HAP-1 (cell line): ENCODE results near the gene MLXIP.

Experiments
- DNase-seq, 2 experiments: peaks; one replicate each; pipeline ENCODE4 v3.0.0-alpha.2; 2016 to 2020; ENCODE audit warnings: low spot score in 2 of 2
- H3K27me3 ChIP-seq: fragments of 250-450 bp; sonication (Bioruptor Pico); 2 replicates; pipeline ENCODE4 v1.5.1; 2020; ENCODE audit warnings: low read depth, mild to moderate bottlenecking, moderate library complexity
- H3K36me3 ChIP-seq: fragments of 250-450 bp; sonication (Bioruptor Pico); replicated peaks from 2 replicates; pipeline ENCODE4 v1.5.1; 2020; ENCODE audit warnings: mild to moderate bottlenecking
- H3K4me1 ChIP-seq: fragments of 250-450 bp; sonication (Bioruptor Pico); 2 replicates; pipeline ENCODE4 v1.5.1; 2020; ENCODE audit warnings: mild to moderate bottlenecking
- H3K4me3 ChIP-seq: fragments of 250-450 bp; sonication (Bioruptor Pico); 2 replicates; pipeline ENCODE4 v1.5.1; 2020; ENCODE audit warnings: mild to moderate bottlenecking, moderate library complexity
- H3K9me3 ChIP-seq: fragments of 250-450 bp; sonication (Bioruptor Pico); 2 replicates; pipeline ENCODE4 v1.5.1; 2020; ENCODE audit warnings: mild to moderate bottlenecking, moderate library complexity
- in situ Hi-C: fragments of 300-500 bp; cut with MboI; formaldehyde crosslinking; loops from 3 replicates; pipeline ENCODE4 v1.14.3; 2020; ENCODE audit warnings: low sequenced_read_pairs, inconsistent platforms, mixed read lengths

The MLXIP gene

DNA sequence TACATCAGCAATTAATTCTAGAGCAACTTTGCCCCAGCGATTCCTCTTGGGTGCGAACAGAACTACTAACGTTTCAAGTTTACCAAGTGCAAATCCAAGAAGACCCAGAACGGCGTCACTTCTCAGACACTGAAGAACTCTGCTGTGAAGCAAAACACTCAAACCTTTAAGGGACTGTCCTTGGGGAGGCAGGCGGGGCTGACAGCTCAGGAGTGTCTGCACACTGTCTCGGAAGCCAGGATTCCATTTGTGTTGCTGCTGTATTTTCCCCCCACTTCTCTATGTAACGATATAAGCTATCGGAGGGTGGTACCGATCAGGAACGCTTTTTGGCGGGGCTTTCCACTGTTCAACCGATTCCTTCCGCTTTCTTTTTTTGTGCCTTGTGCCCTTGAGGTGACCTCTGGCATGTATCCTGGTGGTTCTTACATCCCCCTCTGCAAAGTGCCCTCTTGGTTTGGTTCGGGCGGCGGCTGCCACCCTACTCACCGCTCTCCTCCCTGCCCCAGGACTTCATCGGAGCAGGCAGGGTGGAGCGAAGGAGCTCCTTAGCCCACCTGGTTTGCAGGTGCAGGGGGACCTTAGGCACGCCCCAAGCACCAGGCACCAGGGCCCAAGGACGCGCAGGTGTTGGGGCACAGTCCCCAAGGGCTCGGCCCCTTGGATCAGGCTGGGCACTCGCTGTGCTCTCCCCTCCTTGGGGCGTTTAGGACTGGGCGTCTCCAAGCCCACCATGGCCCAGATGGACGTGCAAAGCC, 19.2 kb upstream of the MLXIP start:
- Histone ChIP-seq H3K27me3 (no peaks in the 10 kb centered on the region), H3K36me3 (peaks cover 46% of the 10 kb centered on the region), H3K9me3 (no peaks in the 10 kb centered on the region), H3K4me3 (no peak overlapping the region), H3K4me1 (peaks cover 8% of the 10 kb centered on the region)
- no peak for DNase-seq
- in situ Hi-C loops, result loop anchor here (5.0 to 10.0 kb wide), 2 partner anchors 63 to 135 kb away; no protein-coding TSS in a partner anchor

DNA sequence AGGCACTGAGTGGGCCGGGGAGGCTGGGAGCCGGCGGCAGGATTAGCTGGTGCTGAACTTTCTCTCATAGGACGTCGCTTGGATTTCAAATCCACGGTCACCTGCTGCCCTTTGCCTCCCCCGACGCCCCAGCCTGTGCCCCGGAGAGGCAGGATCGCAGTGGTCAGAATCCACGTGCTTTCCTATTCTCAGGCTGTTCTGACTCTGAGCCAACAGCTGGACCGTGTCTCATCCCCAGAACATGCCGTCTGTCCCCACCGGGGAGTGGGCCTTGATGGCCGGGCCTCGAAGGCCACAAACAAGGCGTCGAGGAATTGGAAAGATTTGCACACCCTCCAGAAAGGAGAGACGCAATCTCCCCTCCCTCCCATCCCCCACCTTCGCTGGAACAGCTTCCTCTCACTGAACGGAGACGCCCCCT, 18.5 kb upstream of the MLXIP start:
- H3K4me1 ChIP-seq, result peaks cover 15% of the 10 kb centered on the region
- in situ Hi-C loops, result no loop called here
- H3K9me3 ChIP-seq, result no peaks in the 10 kb centered on the region
- peaks cover 41% of the 10 kb centered on the region for H3K36me3 ChIP-seq
- DNase-seq, result no peak
- H3K27me3 ChIP-seq, result no peaks in the 10 kb centered on the region
- H3K4me3 ChIP-seq, result no peak overlapping the region

DNA sequence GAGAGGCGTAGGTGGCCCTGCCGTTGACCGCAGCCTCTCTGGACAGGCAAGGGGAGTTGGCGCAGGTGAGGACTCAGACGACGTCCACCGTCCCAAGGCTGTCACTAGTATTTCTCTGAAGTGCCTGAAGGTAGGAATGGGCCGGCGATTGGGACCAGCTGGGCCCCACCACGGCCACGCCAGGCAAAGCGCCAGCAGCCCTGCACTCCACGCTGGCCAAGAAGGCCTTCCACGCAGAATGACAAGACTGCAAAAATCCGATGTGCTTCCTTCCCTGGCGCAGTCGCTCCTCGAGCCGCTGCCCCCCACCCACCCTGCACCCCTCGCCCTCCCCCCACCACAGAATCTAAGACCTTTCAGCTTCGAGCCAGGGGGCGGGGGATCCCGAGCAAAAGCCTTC, 17.3 kb upstream of the MLXIP start:
- no peak for DNase-seq
- H3K27me3 ChIP-seq, result no peaks in the 10 kb centered on the region
- no peak overlapping the region for H3K4me3 ChIP-seq
- H3K36me3 ChIP-seq, result peaks cover 29% of the 10 kb centered on the region
- no peaks in the 10 kb centered on the region for H3K9me3 ChIP-seq
- H3K4me1 ChIP-seq, result peaks cover 22% of the 10 kb centered on the region
- in situ Hi-C loops, result no loop called here

DNA sequence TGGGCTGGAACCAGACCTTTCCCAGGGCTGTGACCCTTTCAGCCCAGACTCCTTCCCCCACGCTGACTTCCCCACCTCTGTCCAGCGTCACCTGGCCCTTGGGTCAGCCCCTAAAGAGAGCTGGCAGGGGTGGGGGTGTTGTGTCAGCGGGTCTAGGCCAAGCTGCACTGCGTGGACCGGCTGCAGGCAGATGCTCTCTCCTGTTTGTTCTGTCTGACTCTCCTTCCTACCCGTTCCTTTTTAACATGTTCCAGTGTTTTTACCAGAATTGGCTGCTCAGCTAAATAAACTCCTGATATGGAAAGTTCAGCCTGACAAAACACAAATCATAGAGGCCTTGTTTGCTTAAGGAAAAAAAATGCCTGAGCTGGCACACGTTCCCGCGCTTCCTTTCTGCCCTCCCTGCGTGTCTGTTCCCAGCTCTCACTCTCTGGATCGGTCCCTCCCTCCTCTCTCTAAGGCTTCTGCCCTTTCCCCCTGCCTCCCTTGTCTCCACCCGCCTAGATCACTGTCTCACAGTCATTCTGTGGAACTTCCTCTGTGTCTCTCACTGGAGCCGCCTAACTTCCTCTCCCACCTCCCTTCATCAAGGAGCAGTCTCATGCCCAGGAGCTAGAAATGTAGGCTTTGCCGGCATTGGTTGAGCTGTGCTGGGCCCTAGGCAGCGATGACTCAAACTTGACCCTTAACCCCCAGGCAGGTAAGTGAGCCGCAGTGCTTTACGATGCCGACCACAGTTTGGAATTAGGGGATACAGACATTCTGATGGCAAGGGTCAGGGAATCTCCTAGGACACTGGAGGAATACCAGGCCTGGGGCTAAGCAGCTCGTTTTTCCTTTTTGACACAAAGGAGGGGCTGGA, 15.5 kb upstream of the MLXIP start:
- H3K36me3 ChIP-seq, result peaks cover 16% of the 10 kb centered on the region
- no peaks in the 10 kb centered on the region for H3K9me3 ChIP-seq
- no peak overlapping the region for H3K4me3 ChIP-seq
- DNase-seq, result no peak
- peaks cover 22% of the 10 kb centered on the region for H3K4me1 ChIP-seq
- in situ Hi-C loops, result no loop called here
- H3K27me3 ChIP-seq, result no peaks in the 10 kb centered on the region

DNA sequence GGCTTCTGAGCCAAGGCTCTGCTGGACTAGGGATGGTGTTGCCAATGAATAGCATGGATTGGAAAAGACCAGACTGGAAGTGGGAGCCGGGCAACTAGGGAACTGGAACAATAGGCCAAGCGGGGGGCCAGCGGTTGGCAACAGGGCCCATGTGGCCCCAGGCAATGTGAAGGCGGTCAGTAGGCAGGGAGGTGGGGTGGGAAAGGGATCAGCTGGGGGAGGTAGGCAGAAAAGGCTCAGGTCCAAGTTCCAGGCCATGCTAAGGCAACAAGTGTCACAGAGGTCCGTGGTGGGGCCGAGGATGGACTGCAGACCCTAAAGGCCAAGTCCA, 14.9 kb upstream of the MLXIP start:
- H3K36me3 ChIP-seq, result peaks cover 16% of the 10 kb centered on the region
- peaks cover 22% of the 10 kb centered on the region for H3K4me1 ChIP-seq
- H3K4me3 ChIP-seq, result no peak overlapping the region
- in situ Hi-C loops, result no loop called here
- no peaks in the 10 kb centered on the region for H3K9me3 ChIP-seq
- no peaks in the 10 kb centered on the region for H3K27me3 ChIP-seq
- peak in 1 of 2 experiments; percentile 25 for DNase-seq

DNA sequence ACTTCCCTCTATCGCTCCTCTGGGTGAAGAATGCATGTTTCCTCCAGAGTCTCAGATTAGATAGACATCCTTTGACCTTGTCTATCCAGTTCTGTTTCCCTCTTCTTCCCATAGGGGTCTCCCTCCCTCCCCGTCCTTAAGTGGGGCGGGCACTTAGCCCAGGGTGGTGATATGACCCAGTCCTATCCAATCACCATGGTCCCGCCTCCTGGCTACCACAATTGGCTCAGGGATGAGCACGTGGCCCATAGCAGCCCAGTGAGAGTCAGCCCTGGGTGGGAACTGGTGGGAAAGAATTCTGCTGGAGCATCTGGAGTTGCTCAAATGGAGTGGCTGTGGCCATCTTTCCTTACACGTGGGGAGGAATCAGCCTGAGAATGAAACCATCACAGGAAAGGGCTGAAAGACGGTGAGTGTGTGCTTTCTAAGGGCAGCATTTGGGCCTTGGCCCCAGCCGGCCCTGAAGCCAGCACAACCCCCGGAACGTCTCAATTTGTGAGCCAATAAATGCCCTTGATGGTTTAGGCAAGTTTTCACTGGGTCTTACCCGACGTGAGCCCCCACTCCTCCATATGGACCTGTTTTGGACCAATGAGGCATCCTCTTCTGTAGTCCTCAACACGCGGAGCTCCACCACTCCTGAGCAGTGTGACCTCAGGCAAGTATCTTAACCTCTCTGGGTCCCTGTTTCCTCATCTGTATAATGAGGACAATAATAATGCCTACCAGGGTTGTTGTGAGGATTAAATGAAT, 14.4 kb upstream of the MLXIP start:
- Histone ChIP-seq H3K27me3 (no peaks in the 10 kb centered on the region), H3K9me3 (no peaks in the 10 kb centered on the region), H3K4me1 (peaks cover 22% of the 10 kb centered on the region), H3K4me3 (peak overlapping the region; percentile 26), H3K36me3 (peaks cover 10% of the 10 kb centered on the region)
- peak; percentile 94 to 98 for DNase-seq
- in situ Hi-C loops, result no loop called here

DNA sequence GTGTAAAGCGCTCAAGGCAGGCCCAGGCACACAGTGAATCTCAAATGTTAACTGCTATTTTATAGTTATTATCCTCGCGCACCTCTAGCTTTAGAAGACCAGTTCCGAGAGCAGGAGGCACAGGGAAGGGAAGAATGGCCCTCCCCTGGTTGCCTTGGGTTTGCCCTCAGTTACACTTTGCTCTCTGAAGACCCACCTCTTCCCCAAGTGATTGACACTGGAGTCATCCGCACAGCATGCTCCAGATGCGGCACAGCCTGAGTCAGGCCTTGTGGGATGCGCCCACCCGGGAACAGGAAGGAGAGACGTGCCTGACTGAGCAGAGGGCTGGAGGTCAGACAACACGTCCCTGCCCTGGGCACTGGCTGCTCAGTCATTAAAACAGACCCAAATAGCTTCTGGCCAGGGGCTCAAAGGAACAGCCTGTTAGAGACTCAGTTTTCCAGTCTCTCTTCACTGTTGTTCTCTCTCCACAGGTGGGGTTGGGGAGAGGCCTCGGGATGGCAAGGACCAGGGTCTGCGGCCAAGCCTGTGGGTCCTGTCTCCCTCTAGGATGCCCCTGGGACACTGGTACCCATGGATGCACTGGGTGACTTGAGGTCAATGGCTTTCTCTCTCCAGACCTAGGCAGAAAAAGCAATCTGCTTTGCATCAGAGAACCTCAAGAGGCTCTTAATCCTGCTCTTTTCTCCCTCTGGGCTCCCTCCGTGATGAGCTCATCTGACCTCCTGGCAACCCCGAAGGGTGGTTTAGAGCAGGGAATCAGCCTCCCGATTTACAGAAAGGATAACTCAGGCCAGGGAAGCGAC, 13.6 kb upstream of the MLXIP start:
- peak overlapping the region; percentile 26 for H3K4me3 ChIP-seq
- DNase-seq, result peak; percentile 55 to 76
- H3K27me3 ChIP-seq, result no peaks in the 10 kb centered on the region
- H3K4me1 ChIP-seq, result peaks cover 22% of the 10 kb centered on the region
- peaks cover 8% of the 10 kb centered on the region for H3K36me3 ChIP-seq
- H3K9me3 ChIP-seq, result no peaks in the 10 kb centered on the region
- in situ Hi-C loops, result no loop called here

DNA sequence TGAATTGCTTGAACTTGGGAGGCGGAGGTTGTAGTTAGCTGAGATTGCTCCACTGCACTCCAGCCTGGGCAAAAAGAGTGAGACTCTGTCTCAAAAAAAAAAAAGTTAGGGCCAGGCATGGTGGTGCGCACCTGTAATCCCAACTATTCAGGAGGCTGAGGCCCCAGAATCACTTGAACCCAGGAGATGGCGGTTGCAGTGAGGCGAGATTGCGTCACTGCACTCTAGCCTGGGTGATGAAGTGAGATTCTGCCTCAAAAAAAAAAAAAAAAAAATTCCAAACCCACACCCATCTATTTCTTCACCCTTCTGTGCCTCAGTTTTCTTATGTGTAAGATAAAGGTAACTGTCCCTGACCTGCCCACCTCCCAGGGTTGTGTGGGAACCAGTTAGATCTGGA, 11.0 kb upstream of the MLXIP start:
- Histone ChIP-seq H3K9me3 (no peaks in the 10 kb centered on the region), H3K27me3 (no peaks in the 10 kb centered on the region), H3K4me3 (no peak overlapping the region), H3K36me3 (peaks cover 4% of the 10 kb centered on the region), H3K4me1 (peaks cover 22% of the 10 kb centered on the region)
- in situ Hi-C loops, result no loop called here
- DNase-seq, result no peak

DNA sequence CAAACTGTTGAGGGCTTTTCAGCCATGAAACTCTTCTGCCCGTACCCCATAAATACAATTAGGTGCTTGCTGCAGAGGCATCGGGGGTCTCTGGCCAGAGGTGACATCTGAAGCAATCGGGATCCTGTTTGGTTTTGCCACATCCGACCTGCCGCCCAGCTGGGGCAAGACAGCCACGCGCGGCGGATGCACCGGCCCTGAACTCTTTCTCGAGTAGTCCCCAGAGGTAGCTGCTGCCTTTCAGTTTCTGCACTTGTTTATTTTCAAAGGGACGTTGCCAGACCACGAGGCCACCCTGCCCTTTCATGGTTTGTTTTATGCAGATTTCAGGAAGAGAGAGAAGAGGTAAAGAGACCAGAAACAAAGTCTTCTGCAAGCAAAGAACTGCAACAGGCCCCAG, 10.6 kb upstream of the MLXIP start:
- no peaks in the 10 kb centered on the region for H3K9me3 ChIP-seq
- H3K4me1 ChIP-seq, result peaks cover 22% of the 10 kb centered on the region
- no peak overlapping the region for H3K4me3 ChIP-seq
- in situ Hi-C loops, result no loop called here
- no peaks in the 10 kb centered on the region for H3K27me3 ChIP-seq
- DNase-seq, result peak in 1 of 2 experiments; percentile 24
- H3K36me3 ChIP-seq, result peaks cover 4% of the 10 kb centered on the region

DNA sequence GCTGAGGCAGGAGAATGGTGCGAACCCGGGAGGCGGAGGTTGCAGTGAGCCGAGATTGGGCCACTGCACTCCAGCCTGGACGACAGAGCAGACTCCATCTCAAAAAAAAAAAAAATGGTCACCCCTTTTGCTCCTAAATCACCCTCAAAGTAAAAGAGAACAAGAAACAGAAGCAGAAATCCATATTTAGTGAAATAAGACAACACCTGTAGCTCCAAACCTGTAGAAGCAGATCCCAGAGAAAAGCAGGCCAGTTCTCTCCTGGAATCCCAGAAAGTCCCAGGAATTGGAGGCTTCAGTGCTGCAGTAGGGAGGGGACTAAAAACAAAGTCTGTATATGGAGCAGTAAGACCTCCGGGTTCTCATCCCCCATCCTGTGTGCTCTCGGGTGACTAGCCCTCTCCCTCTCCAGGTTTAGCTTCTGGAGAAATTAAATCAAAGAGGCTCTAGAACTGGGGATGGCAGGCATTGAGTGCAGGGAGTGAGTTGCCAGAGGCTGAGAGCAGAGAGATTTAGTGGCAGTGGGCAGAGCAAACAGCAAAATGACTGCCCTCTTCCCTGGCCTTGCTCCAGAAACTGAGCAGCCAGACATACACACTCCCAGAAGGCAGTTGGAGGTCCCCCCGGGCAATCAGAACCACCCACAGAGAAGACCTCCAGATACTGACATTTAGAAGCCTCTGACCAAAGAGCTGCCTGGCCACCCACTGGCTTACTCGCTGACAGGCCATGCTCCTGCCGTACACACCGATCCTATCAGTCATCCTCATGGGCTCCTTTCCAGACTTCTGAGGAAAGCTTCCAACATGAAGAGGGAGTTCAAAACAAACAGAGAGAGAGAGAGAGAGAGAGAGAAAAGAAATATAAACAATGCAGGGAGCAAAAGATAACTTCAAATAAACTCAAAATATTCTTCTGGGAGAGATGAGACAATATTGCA, 6.3 kb upstream of the MLXIP start:
- H3K36me3 ChIP-seq, result no peaks in the 10 kb centered on the region; the same call in 1 of the 2 replicates
- no peaks in the 10 kb centered on the region for H3K9me3 ChIP-seq
- no peaks in the 10 kb centered on the region for H3K27me3 ChIP-seq
- in situ Hi-C loops, result no loop called here
- no peaks in the 10 kb centered on the region for H3K4me1 ChIP-seq
- no peak overlapping the region for H3K4me3 ChIP-seq
- no peak for DNase-seq

DNA sequence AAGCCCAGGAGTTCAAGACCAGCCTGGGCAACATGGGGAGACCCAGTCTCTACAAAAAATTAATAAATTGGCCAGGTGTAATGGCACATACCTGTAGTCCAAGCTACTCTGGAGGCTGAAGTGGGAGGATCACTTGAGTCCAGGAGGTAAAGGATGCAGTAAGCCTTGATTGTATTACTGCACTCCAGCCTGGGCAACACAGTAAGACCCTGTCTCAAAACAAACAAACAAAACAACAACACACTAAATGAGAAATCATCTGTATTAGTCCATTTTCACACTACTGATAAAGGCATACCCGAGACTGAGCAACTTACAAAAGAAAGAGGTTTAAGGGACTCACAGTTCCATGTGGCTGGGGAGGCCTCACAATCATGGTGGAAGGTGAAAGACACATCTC, 4.7 kb upstream of the MLXIP start:
- in situ Hi-C loops, result no loop called here
- no peak for DNase-seq
- Histone ChIP-seq H3K36me3 (no peaks in the 10 kb centered on the region), H3K27me3 (no peaks in the 10 kb centered on the region), H3K4me3 (no peak overlapping the region), H3K9me3 (no peaks in the 10 kb centered on the region), H3K4me1 (peaks cover 6% of the 10 kb centered on the region)

DNA sequence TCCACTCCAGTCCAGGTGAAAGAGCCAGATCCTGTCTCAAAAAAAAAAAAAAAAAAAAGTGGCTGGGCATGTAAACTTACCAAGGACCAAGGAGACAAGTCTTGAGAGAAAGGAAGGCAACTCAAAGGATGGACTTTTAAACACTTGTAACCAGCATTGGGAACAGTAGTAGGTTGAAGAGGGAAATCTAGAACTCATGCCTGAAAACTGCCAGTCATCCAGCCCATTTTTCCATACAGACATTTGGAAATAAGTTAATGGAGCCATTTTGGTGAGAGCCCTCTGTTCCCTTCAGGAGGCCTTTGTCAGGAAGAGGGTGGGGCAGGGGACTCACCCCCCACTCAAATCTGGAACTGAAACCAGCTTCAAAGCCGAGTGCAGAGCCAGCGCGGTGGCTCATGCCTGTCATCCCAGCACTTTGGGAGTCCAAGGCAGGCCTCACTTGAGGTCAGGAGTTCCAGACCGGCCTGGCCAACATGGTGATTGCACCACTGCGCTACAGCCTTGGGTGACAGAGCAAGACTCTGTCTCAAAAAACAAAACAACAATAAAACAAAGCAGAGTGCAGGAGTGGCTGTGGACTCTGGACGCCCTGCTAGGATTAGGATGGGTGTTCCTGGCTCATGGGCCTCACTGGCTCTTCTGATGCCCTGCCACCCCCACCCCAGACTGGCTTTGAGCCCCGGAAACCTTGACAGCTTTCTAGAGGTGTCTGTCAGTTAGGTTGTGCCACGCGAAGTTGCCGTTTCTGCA, 1.6 kb upstream of the MLXIP start:
- in situ Hi-C loops, result no loop called here
- H3K9me3 ChIP-seq, result no peaks in the 10 kb centered on the region
- H3K4me3 ChIP-seq, result no peak overlapping the region
- peaks cover 15% of the 10 kb centered on the region for H3K4me1 ChIP-seq
- no peaks in the 10 kb centered on the region for H3K27me3 ChIP-seq
- H3K36me3 ChIP-seq, result no peaks in the 10 kb centered on the region
- DNase-seq, result no peak
